Keratinocyte (primary cell): ENCODE results near the gene ANKRD13D. TPM values are rescaled to one million over a fixed set of nuclear protein-coding genes. Genes with fewer than 3 reads are reported as not detected.

ENCODE experiments used
- DNase-seq: peaks from one replicate; pipeline ENCODE4 v3.0.0-alpha.2; 2011; ENCODE audit warnings: low read depth, missing footprints, low spot score
- FAIRE-seq: peaks from 2 replicates; lab custom pipeline; 2011; peaks lifted over from hg19 to GRCh38; lab: Jason Lieb, UNC
- H2AFZ ChIP-seq: 2 replicates; pipeline ENCODE4 v1.6.0; 2012; ENCODE audit warnings: low read length, control low read depth, inconsistent platforms; ENCODE audit not compliant: control insufficient read depth
- H3K27ac ChIP-seq: 2 replicates; pipeline ENCODE4 v1.5.1; 2011; ENCODE audit warnings: low read length; ENCODE audit not compliant: control insufficient read depth, insufficient read depth
- H3K27me3 ChIP-seq: 3 replicates; pipeline ENCODE4 v1.6.0; 2011; ENCODE audit warnings: low read length; ENCODE audit not compliant: control insufficient read depth, insufficient read depth; ENCODE audit errors: extremely low read depth
- H3K36me3 ChIP-seq, 2 experiments: 2 replicates in 1 of 2; 3 replicates in 1 of 2; pipeline ENCODE4 v1.5.1; 2011; ENCODE audit warnings: low read length in 2 of 2, mild to moderate bottlenecking in 1 of 2; ENCODE audit not compliant: control insufficient read depth in 2 of 2, insufficient read depth in 2 of 2; ENCODE audit errors: extremely low read depth in 1 of 2
- H3K4me1 ChIP-seq: 3 replicates; pipeline ENCODE4 v1.5.1; 2011; ENCODE audit warnings: low read length; ENCODE audit not compliant: control insufficient read depth, insufficient read depth; ENCODE audit errors: extremely low read depth
- H3K4me2 ChIP-seq: 3 replicates; pipeline ENCODE4 v1.6.0; 2011; ENCODE audit warnings: low read depth, low read length; ENCODE audit not compliant: control insufficient read depth, insufficient read depth; ENCODE audit errors: extremely low read depth
- H3K4me3 ChIP-seq, 3 experiments: fragments of 200-600 bp in 1 of 3; sonication (generic) in 1 of 3; 2 replicates in 2 of 3; 3 replicates in 1 of 3; pipeline ENCODE4 v1.5.1; 2011 to 2016; ENCODE audit warnings: low read length in 3 of 3, mild to moderate bottlenecking in 3 of 3, control low read depth in 2 of 3, inconsistent platforms in 1 of 3, low read depth in 1 of 3, mixed read lengths in 1 of 3, mixed run types in 1 of 3, moderate library complexity in 1 of 3; ENCODE audit not compliant: control insufficient read depth in 2 of 3, insufficient read depth in 2 of 3; ENCODE audit errors: extremely low read depth in 1 of 3
- H3K79me2 ChIP-seq: 2 replicates; pipeline ENCODE4 v1.6.0; 2012; ENCODE audit warnings: low read length; ENCODE audit not compliant: control insufficient read depth, insufficient read depth
- H3K9ac ChIP-seq: 3 replicates; pipeline ENCODE4 v1.6.0; 2011; ENCODE audit warnings: low read length; ENCODE audit not compliant: control insufficient read depth, insufficient read depth; ENCODE audit errors: extremely low read depth
- H3K9me1 ChIP-seq: 3 replicates; pipeline ENCODE4 v1.6.0; 2011; ENCODE audit warnings: low read length; ENCODE audit not compliant: control insufficient read depth, insufficient read depth; ENCODE audit errors: extremely low read depth
- H3K9me3 ChIP-seq: 2 replicates; pipeline ENCODE4 v1.5.1; 2012; ENCODE audit warnings: low read depth, low read length; ENCODE audit not compliant: control insufficient read depth
- H4K20me1 ChIP-seq: 3 replicates; pipeline ENCODE4 v1.6.0; 2011; ENCODE audit warnings: low read length; ENCODE audit not compliant: control insufficient read depth, insufficient read depth; ENCODE audit errors: extremely low read depth
- CTCF ChIP-seq, 3 experiments: IDR thresholded peaks in 1 of 3; conservative IDR thresholded peaks in 1 of 3; optimal IDR thresholded peaks in 1 of 3; 2 replicates in 2 of 3; 3 replicates in 1 of 3; pipeline versions ENCODE3 to v1.5.1; 2011; ENCODE audit warnings: low read length in 3 of 3, mild to moderate bottlenecking in 3 of 3, moderate library complexity in 2 of 3, control low read depth in 1 of 3, inconsistent platforms in 1 of 3; ENCODE audit not compliant: insufficient read depth in 2 of 3; ENCODE audit errors: extremely low read depth in 1 of 3
- EZH2 ChIP-seq: IDR thresholded peaks from one replicate; pipeline ENCODE4 v1.6.1; 2012; ENCODE audit warnings: inconsistent platforms, mild to moderate bottlenecking, low read length, moderate library complexity
- dilution Hi-C: fragments of 300-500 bp; cut with MboI; formaldehyde crosslinking; loops from one replicate; pipeline ENCODE4 v1.7.0; 2020; ENCODE audit warnings: low sequenced_read_pairs; ENCODE audit not compliant: extremely low pct_ligation_motif_present
- polyA plus RNA-seq, 5 experiments: library from polyadenylated mRNA; depleted of rRNA in 3 of 5; stranded (reverse) in 3 of 5; stranded (forward) in 1 of 5; unstranded in 1 of 5; fragments of >200 nt; gene quantifications; 1 replicate in 1 of 5; 2 replicates in 3 of 5; 3 replicates in 1 of 5; pipeline versions ENCODE4 v1.2.1 to v1.2.3, GENCODE V29; 2011 to 2012; ENCODE audit warnings: missing spikeins in 2 of 5, low read depth in 1 of 5, low replicate concordance in 1 of 5

The ANKRD13D gene
- polyA plus RNA-seq, 1 donor (not counting 4 experiments of a cell fraction or from before 2014, with no cell fraction given) = 25.0 TPM

- Histone ChIP-seq H3K4me2 (peak overlapping the region; percentile 56), H3K9ac (peak overlapping the region; percentile 39), H3K79me2 (no peaks in the 10 kb centered on the region), H3K9me3 (no peaks in the 10 kb centered on the region), H3K27ac (peak overlapping the region; percentile 71), H4K20me1 (no peaks in the 10 kb centered on the region), H3K36me3 (peaks cover 0 to under 1% of the 10 kb centered on the region in 2 experiments), H2AFZ (peak overlapping the region; percentile 41), H3K27me3 (no peaks in the 10 kb centered on the region), H3K4me1 (peaks cover 20% of the 10 kb centered on the region), H3K4me3 (no peak overlapping the region), H3K9me1 (peaks cover 3% of the 10 kb centered on the region)
- dilution Hi-C loops = no loop called here
- FAIRE-seq (peak; percentile 60), DNase-seq (no peak)
- TF ChIP-seq EZH2 (no peak), CTCF (optimal IDR thresholded peaks at IDR 0.05 in 1 of 3, IDR thresholded peaks at IDR 0.05 in 1 of 3, conservative IDR thresholded peaks at IDR 0.05 in 1 of 3; ENCODE audit: extremely low read depth in 1 of 3, insufficient read depth in 2 of 3, low read length in 3 of 3) (peak; percentile 45 to 87 (median 67))
Measured at GRCh38 chr11:67345920-67346819, 57.1 kb downstream of the ANKRD13D start.

GRCh38 chr11:67347964-67348749, 59.1 kb downstream of the ANKRD13D start:
- no peak overlapping the region for H3K4me3 ChIP-seq
- H3K36me3 ChIP-seq = peaks cover 0 to 6% of the 10 kb centered on the region in 2 experiments
- H3K9me1 ChIP-seq = peaks cover 3% of the 10 kb centered on the region
- DNase-seq (no peak), FAIRE-seq (no peak)
- H3K4me1 ChIP-seq = peaks cover 31% of the 10 kb centered on the region
- no peaks in the 10 kb centered on the region for H3K9me3 ChIP-seq
- H2AFZ ChIP-seq = no peak overlapping the region
- H3K4me2 ChIP-seq = no peak overlapping the region
- no peak overlapping the region for H3K27ac ChIP-seq
- dilution Hi-C loops = no loop called here
- no peaks in the 10 kb centered on the region for H3K27me3 ChIP-seq
- TF ChIP-seq EZH2 = no peak
- no peak for TF ChIP-seq CTCF (optimal IDR thresholded peaks at IDR 0.05 in 1 of 3, IDR thresholded peaks at IDR 0.05 in 1 of 3, conservative IDR thresholded peaks at IDR 0.05 in 1 of 3; ENCODE audit: extremely low read depth in 1 of 3, insufficient read depth in 2 of 3, low read length in 3 of 3)
- no peaks in the 10 kb centered on the region for H4K20me1 ChIP-seq
- H3K79me2 ChIP-seq = peaks cover 8% of the 10 kb centered on the region
- H3K9ac ChIP-seq = no peak overlapping the region
